PC-9 (cell line): ENCODE data around the gene RCBTB1. TPM values are rescaled to one million over a fixed set of nuclear protein-coding genes. Genes with fewer than 3 reads are reported as not detected.

Source experiments
- Bru-seq: library from RNA; stranded (reverse); fragments of 400-500 nt; gene quantifications from one replicate; lab custom pipeline; 2021; lab: Mats Ljungman, UMichigan
- BruChase-seq, 2 experiments: library from RNA; stranded (reverse); fragments of 400-500 nt; gene quantifications; one replicate each; lab custom pipeline; 2021; lab: Mats Ljungman, UMichigan
- BruUV-seq: library from RNA; stranded (reverse); fragments of 400-500 nt; replicated peaks from 2 replicates; lab custom pipeline; 2021; lab: Mats Ljungman, UMichigan
- CTCF ChIA-PET: fragments of 300-600 bp; sonication (Branson Sonifier 250); formaldehyde crosslinking; loops from one replicate; lab custom pipeline; 2022; ENCODE audit warnings: antibody characterized with exemption; lab: Charles Lee
- POLR2A ChIA-PET: fragments of 300-600 bp; sonication (Branson Sonifier 250); formaldehyde crosslinking; loops from one replicate; lab custom pipeline; 2022; ENCODE audit warnings: antibody characterized with exemption; ENCODE audit not compliant: unreplicated experiment; lab: Charles Lee
- DNase-seq, 2 experiments: peaks; one replicate each; pipeline versions ENCODE4 v3.0.0 to v3.0.0-alpha.2; 2015 to 2022; ENCODE audit warnings: mixed read lengths in 1 of 2
- H2AFZ ChIP-seq: fragments of 200-600 bp; sonication (generic); 2 replicates; pipeline ENCODE4 v1.8.1; 2017; ENCODE audit warnings: antibody characterized with exemption
- H3F3A ChIP-seq: fragments of 200-600 bp; sonication (generic); 2 replicates; pipeline ENCODE4 v1.8.1; 2017; ENCODE audit warnings: antibody characterized with exemption, mild to moderate bottlenecking, low read depth; ENCODE audit not compliant: insufficient read depth
- H3K27ac ChIP-seq: fragments of 200-600 bp; sonication (generic); 2 replicates; pipeline ENCODE4 v1.6.1; 2016; ENCODE audit warnings: mixed run types
- H3K27me3 ChIP-seq: fragments of 200-600 bp; sonication (generic); 2 replicates; pipeline ENCODE4 v1.6.1; 2016; ENCODE audit warnings: low read depth, mixed run types; ENCODE audit not compliant: insufficient read depth
- H3K36me3 ChIP-seq: fragments of 200-600 bp; sonication (generic); 2 replicates; pipeline ENCODE4 v1.6.1; 2016; ENCODE audit warnings: low read depth, mixed run types
- H3K4me1 ChIP-seq: fragments of 200-600 bp; sonication (generic); replicated peaks from 2 replicates; pipeline ENCODE4 v1.6.1; 2016; ENCODE audit warnings: mixed run types; ENCODE audit not compliant: insufficient read depth
- H3K4me2 ChIP-seq: fragments of 200-600 bp; sonication (generic); 2 replicates; pipeline ENCODE4 v1.6.1; 2017; ENCODE audit warnings: mixed run types
- H3K4me3 ChIP-seq: fragments of 200-600 bp; sonication (generic); 2 replicates; pipeline ENCODE4 v1.6.1; 2016; ENCODE audit warnings: mixed run types
- H3K79me2 ChIP-seq: fragments of 200-600 bp; sonication (generic); 2 replicates; pipeline ENCODE4 v1.6.1; 2017; ENCODE audit warnings: low read depth, mixed run types
- H3K9me2 ChIP-seq: fragments of 200-600 bp; sonication (generic); 2 replicates; pipeline ENCODE4 v1.8.1; 2017; ENCODE audit warnings: mild to moderate bottlenecking; ENCODE audit not compliant: insufficient read depth
- H3K9me3 ChIP-seq: fragments of 200-600 bp; sonication (generic); 2 replicates; pipeline ENCODE4 v1.8.1; 2016; ENCODE audit warnings: low read depth; ENCODE audit not compliant: insufficient read depth
- H4K20me1 ChIP-seq: fragments of 200-600 bp; sonication (generic); 2 replicates; pipeline ENCODE4 v1.8.1; 2017; ENCODE audit not compliant: insufficient read depth
- CTCF ChIP-seq: fragments of 200-600 bp; sonication (generic); conservative IDR thresholded peaks from 2 replicates; pipeline ENCODE4 v1.6.1; 2017; ENCODE audit warnings: mixed run types, antibody characterized with exemption, mild to moderate bottlenecking, moderate library complexity
- EZH2 ChIP-seq: fragments of 200-600 bp; sonication (generic); IDR thresholded peaks from 2 replicates; pipeline ENCODE4 v1.8.0; 2017; ENCODE audit warnings: antibody characterized with exemption, low read depth
- intact Hi-C: fragments of 100-400 bp; cut with micrococcal nuclease; formaldehyde crosslinking; loops from one replicate; pipeline ENCODE4 v1.10.0; 2022; ENCODE audit not compliant: unreplicated experiment
- long read RNA-seq: library from polyadenylated mRNA; stranded (forward); transcript quantifications from one replicate; pipeline ENCODE4 v2.0.0, GENCODE V29; 2022
- total RNA-seq: library from RNA; stranded (reverse); gene quantifications from 2 replicates; pipeline ENCODE4 v1.2.3, GENCODE V29; 2021

RCBTB1 gene
- total RNA-seq (14.6 and 16.1 TPM in 2 replicates), Bru-seq, nascent RNA (percentile 61 among the genes with signal in this experiment), BruChase-seq, experiment 1, labeled RNA remaining after a 2-hour chase (percentile 58 among the genes with signal in this experiment), BruChase-seq, experiment 2, labeled RNA remaining after a 6-hour chase (percentile 60 among the genes with signal in this experiment)
- long read RNA-seq, full-length matches to known transcripts, result 17 of 23 reads
- long read RNA-seq, partial matches to known transcripts, result 2 of 23 reads
- long read RNA-seq, other reads (novel, unspliced or antisense), result 4 of 23 reads

- Histone ChIP-seq H3K27me3 (no peaks in the 10 kb centered on the region), H3K4me2 (peak within 1 kb of the TSS; percentile 84), H3K9me2 (no peaks in the 10 kb centered on the region), H4K20me1 (no peaks in the 10 kb centered on the region), H3F3A (peaks cover 34% of the 10 kb centered on the region), H3K9me3 (no peaks in the 10 kb centered on the region), H3K79me2 (0 out of 2 replicates have a peak, but pooled peaks cover 3% of the 10 kb centered on the region), H3K36me3 (no peaks in the 10 kb centered on the region), H3K4me3 (peak within 1 kb of the TSS; percentile 97), H3K4me1 (peaks cover 33% of the 10 kb centered on the region), H2AFZ (peak within 1 kb of the TSS; percentile 100), H3K27ac (peak within 1 kb of the TSS; percentile 48)
- TF ChIP-seq CTCF (no peak), EZH2 (no peak)
- CTCF ChIA-PET, result no interaction called here
- intact Hi-C loops, result loop anchor here (1.0 to 2.0 kb wide), 3 partner anchors 15 to 141 kb away; partner anchors contain the start of genes CAB39L, PHF11 and SETDB2
- POLR2A ChIA-PET, result interaction anchor here (0.6 to 1.1 kb wide), 3 partner anchors 16 to 137 kb away, joined by 4 to 5 read pairs (median 5); no protein-coding TSS in a partner anchor
- BruUV-seq, result TSS peak; percentile 87
- peak; percentile 51 to 64 for DNase-seq
These were observed at the start of gene RCBTB1 for GRCh38 chr13:49585220-49586157. Gene RCBTB1, minus strand, starts transcription at chr13:49585558. Its CDS starts 18,279 bp downstream, at chr13:49567279.

- no peaks in the 10 kb centered on the region for H3K79me2 ChIP-seq
- no peaks in the 10 kb centered on the region for H3F3A ChIP-seq
- intact Hi-C loops, result no loop called here
- no peaks in the 10 kb centered on the region for H4K20me1 ChIP-seq
- DNase-seq, result no peak
- H2AFZ ChIP-seq, result no peak overlapping the region
- no peak for TF ChIP-seq EZH2
- no peak for TF ChIP-seq CTCF
- no peak overlapping the region for H3K4me2 ChIP-seq
- no TSS peak for BruUV-seq
- no peaks in the 10 kb centered on the region for H3K27me3 ChIP-seq
- H3K36me3 ChIP-seq, result no peaks in the 10 kb centered on the region
- H3K9me3 ChIP-seq, result no peaks in the 10 kb centered on the region
- H3K4me1 ChIP-seq, result peaks cover 9% of the 10 kb centered on the region; the same call in 1 of the 2 replicates
- ChIA-PET CTCF (no interaction called here), POLR2A (interaction anchor here (0.5 kb wide), 1 partner anchor 48 kb away, joined by 5 read pairs; no protein-coding TSS in a partner anchor)
- no peak overlapping the region for H3K27ac ChIP-seq
- no peak overlapping the region for H3K4me3 ChIP-seq
- no peaks in the 10 kb centered on the region for H3K9me2 ChIP-seq
These were observed 48.4 kb upstream of the RCBTB1 start for GRCh38 chr13:49633710-49634109.

- H3K27me3 ChIP-seq, result no peaks in the 10 kb centered on the region
- H3K4me1 ChIP-seq, result peaks cover 9% of the 10 kb centered on the region; the same call in 1 of the 2 replicates
- H4K20me1 ChIP-seq, result no peaks in the 10 kb centered on the region
- no TSS peak for BruUV-seq
- H3K79me2 ChIP-seq, result no peaks in the 10 kb centered on the region
- H2AFZ ChIP-seq, result no peak overlapping the region
- H3K4me3 ChIP-seq, result no peak overlapping the region
- no peak for TF ChIP-seq EZH2
- TF ChIP-seq CTCF, result no peak
- H3K36me3 ChIP-seq, result no peaks in the 10 kb centered on the region
- intact Hi-C loops, result no loop called here
- no peaks in the 10 kb centered on the region for H3K9me2 ChIP-seq
- H3F3A ChIP-seq, result no peaks in the 10 kb centered on the region
- no peak overlapping the region for H3K27ac ChIP-seq
- ChIA-PET CTCF (no interaction called here), POLR2A (no interaction called here)
- H3K4me2 ChIP-seq, result no peak overlapping the region
- no peaks in the 10 kb centered on the region for H3K9me3 ChIP-seq
- DNase-seq, result no peak
These were observed 46.8 kb upstream of the RCBTB1 start for GRCh38 chr13:49632156-49632555.
